ENCODE measurements around the gene PKN2.

Gene PKN2

DNA sequence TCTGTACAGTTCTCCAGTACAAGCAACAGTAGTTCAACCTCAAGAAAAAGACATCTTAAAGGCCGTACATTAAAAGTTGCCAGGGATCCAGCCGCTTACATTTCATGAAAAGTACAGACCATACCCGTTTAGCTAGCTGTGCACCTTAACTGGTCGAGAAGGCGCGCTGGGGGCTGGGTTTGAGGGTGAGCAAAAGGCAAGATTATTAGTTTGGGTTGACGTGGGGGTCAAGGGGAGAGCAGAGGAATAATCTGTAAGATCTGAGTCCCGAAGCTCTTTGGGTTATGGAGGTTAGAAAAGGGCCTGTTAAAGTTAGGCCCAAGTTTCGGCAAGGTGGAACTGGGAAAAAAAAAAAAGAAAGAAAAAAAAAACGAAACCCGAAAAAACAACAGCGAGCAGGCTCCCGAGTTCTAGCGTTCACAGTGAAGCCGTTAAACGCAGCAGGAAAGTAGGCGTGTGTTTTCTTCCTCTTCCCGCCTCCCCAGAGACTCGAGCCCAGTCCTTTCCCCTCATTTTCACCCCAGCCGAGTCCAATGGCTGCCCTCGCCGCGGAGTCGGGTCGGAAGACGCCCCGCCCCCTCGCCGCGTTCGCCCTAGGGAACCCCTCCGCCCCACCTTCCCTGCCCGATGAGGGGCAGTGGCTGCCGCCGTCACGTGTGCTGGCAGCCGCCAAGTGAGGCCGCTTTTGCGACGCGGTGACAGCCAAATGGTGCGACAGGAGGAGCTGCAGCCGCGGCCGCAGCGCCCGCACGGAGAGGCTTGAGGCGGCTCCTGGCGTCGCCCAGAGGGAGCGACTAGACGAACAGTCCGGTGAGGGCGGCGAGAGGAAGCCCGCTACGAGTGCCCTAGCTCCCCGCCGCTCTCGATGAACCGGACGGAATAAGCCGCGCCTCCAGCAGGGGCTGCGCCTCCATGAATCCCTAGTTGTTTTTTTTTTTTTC, at the start of gene PKN2:
TSS of gene PKN2 (plus strand) at position 733 of the 941 bp plus-strand sequence. CDS start 308 bp downstream, outside the sequence.
- DNase-seq = peak; percentile 97

DNA sequence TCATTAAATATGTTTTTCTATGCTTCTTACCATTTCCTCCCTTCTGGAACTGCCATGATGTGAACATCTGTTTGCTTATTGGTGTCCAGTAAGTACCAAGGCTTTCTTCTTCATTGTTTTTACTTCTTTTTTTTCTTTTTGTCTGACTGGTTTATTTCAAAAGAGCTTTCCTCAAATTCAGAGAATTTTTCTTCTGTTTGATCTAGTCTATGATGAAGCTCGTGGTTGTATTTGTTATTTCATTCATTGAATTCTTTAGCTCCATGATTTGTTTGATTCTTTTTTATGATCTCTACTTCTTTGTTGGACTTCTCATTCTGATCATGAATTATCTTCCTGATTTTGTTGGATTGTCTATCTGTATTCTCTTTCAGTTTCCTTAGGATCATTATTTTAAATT, 49.5 kb upstream of the PKN2 start:
- no peak for DNase-seq

DNA sequence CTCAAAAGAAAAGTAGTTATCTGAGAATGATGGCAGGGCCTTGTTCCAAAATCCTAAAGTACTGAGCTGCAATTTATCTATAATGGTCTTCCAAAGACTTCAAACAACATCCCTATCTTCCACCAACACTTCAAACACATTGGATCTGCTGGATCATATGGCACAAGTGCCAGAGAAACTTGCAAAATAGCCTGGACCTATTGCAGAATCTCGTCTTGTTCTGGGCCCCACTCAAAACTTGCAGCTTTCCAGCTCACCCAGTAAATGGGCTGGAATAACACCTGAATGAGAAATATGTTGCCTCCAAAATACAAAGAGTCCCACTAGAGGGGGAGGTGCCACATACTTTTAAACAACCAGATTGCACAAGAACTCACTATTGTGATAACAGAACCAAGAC, 44.0 kb upstream of the PKN2 start:
- no peak for DNase-seq

- DNase-seq = no peak
These were observed 38.2 kb upstream of the PKN2 start for GRCh38 chr1:88645886-88646285.

DNA sequence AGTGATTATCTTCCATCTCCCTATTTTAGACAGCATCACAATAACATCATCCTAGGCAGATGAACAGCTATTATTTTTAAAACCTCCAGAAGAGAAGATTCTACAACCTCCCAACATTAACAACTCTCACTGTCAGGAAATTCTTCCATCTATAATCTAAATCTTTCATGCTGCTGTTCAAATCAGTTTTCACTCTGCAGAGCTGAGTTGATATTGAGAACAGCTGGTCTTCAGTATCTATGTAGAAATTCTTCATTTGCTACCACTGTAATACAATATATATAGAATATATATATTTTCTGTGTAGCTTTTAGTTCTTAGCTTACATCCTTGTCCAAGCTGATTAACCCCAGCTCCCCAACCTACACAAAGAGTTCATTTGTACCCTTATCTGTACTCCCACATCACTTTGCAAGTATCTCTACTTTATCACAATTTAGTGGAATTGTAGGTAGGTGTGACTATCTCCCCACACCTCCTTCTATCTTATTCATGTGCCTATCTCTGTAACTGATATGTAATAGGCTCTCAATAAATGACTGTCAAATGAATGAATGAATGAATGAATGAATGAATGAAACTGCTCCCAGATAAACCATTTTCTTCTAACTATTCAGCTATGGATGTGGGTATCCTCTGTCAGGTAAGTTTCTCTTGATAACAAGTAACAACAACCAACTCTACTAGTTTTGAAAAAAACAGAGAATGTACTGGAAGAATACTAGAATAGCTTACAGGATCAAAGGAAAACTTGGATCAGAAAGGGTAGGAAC, 37.4 kb upstream of the PKN2 start:
- no peak for DNase-seq

- DNase-seq = no peak
These were observed 36.8 kb upstream of the PKN2 start for GRCh38 chr1:88647249-88647645.

GRCh38 chr1:88647749-88648415, 36.2 kb upstream of the PKN2 start:
- DNase-seq = no peak

- no peak for DNase-seq
These were observed 35.4 kb upstream of the PKN2 start for GRCh38 chr1:88648706-88649105.

- no peak for DNase-seq
These were observed 34.1 kb upstream of the PKN2 start for GRCh38 chr1:88649932-88650331.

DNA sequence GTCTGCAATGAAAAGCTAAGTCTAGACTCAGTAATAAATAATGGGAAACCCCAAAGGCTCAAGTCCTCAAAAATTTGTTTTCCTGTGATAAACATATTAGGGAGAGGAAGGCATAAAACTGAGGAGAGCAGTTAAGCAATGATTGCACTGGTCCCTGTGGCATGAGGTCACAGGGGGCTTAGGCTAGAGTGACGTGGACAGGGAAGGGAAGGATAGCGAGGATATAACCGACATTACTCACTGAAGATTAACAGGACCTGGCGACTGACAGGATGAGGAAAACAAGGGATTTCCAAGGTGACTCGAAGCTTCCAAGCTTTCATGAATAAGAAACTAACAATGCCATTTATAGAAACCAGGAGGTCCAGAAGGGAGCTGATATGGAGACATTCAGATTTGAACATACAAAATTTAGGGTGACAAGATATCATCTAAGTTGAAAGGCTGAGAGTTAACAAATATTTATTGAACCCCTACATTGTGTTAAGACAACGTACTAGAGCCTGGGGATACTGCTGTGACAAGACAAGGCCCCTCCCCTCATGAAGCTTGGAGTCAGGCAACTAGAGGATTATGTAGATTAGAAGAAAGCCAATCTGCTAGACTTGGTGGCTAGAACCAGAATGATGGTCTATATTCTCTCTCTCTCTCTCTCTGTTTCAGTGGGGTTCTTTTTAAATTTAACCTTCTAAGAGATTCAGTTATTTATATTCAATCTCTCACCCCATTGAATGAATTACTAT, 33.2 kb upstream of the PKN2 start:
- no peak for DNase-seq

GRCh38 chr1:88655140-88655539, 28.9 kb upstream of the PKN2 start:
- no peak for DNase-seq

DNA sequence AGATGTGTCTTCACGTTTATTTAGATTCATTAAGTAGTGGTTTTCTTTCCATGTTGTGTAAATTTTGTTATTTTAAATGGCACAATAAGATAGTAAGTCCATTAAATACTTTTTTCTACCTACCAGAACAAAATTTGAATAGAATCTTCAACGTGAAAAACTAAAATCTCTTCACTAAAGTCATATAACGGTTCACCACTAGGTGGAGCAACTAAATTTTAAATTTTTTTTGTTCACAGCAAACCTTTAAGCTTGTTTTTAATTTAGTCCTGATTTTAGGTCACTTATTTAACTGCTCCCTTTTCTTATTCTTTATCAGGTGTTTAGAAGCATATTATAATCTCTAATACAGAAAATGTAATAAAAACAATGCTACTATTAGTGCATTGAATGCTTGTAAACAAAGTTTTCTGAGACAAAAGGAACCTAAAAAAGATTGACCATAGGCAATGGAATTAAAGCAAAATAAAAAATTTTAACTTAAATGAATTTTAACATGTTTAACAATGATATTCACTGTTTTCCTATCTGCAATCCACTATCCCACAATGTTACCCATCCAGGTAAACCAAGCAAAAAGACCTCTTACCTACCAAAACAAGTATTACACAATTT, 28.3 kb upstream of the PKN2 start:
- DNase-seq = no peak

DNA sequence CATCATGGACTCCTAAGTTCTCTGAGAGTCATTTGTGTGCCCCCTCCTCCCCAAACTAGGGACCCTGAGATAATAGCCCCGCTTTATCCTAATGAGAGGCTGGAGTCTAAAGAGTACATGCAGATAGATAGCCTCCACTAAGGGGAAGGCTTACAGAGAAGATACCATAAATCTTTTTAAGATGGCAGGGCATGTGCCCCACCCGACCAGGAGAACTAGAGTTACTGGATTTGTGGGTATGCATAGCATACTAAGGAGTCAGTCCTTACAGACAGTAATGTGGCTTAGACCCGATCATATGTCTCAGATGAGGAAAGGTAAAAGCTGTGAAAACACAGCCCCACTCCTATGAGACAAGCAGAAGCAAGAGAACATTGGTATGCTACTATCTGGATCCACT, 25.7 kb upstream of the PKN2 start:
- no peak for DNase-seq

DNA sequence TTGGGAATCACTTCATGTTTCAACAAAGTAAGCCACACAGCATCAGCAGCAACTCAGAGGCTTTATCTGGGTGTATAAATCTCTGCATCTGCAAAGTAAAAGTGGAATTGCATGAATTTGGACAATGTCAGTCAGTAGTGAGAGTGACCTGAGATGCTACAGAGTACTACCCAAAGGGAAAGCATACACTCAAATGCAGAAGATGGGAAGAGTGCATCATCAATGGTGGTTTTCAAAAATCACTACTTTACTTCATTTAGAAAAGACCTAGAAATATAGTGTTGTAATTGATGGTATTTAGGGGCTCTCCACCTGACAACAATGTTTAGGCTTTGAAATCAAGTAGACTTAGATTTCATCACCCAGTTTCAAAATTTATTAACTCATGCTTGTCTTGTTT, 24.5 kb upstream of the PKN2 start:
- DNase-seq = no peak

- DNase-seq = no peak
These were observed 22.9 kb upstream of the PKN2 start for GRCh38 chr1:88661188-88661587.

- no peak for DNase-seq
These were observed 21.9 kb upstream of the PKN2 start for GRCh38 chr1:88661951-88662699.

- DNase-seq = no peak
These were observed 21.4 kb upstream of the PKN2 start for GRCh38 chr1:88662723-88663122.

DNA sequence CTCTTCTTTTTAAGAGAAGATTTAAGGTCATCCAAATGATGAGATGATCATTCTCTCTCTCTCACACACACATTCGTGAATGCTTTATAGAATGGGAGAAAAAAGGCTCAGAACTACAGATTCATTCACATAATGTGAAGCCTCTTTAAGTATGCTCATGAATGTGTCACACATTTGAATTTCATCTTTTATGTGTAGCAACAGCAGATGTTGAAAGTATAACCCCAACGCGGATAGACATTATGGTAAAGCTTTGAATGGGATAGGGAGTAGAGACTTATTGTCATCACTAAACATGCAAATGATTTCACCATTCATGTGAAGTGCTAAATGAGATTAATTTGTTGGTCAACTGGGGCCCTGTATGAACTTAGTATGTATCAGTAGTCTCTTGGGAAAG, 15.7 kb upstream of the PKN2 start:
- no peak for DNase-seq

- DNase-seq = no peak
These were observed 13.6 kb upstream of the PKN2 start for GRCh38 chr1:88670462-88670861.

DNA sequence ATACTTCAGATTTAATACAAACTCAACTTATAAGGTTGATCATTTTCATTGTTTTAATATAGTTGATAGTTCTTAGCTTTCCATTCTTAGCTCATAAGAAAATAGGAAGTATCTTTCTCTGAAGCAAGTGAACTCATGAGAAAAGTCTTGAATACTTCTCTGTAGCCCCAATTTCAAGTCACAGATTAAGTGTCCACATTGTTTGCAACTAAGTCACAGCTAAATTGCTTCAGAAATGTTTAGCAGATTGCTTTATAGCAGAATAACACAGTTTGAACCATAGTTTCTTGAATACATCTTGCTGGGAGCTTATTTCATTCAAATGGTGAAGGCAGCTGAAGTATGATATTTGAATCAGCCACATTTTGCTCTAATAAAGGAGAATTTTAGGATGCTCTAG, 10.6 kb upstream of the PKN2 start:
- DNase-seq = no peak

DNA sequence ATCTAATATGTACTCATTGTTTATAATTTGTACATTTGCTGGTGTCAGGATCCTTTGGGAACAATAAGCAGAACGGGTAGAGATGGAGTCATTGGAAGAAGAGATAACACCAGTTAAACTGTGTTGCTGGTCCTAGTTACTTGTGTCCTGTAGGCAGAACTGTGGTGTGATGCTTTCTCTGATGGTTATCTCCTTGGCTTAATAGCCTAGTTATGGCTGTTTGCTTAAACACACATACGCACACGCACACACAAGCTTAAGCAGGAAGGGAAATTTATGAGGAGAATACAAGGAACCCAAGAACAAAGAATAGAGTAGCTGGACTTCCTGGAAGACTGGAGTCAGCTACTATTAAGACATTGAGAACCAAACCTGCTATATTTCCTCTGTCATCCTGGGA, 5.7 kb upstream of the PKN2 start:
- no peak for DNase-seq

- no peak for DNase-seq
These were observed 3.6 kb upstream of the PKN2 start for GRCh38 chr1:88680471-88680870.
